HG03135 (cell line): ENCODE results near the gene HLA-DOB.
"Not testable (repeated sequence)": the region's sequence is repeated elsewhere in the genome, so short reads cannot be mapped to it uniquely, and the experiment has no call there.

Source experiments
- ATAC-seq: cut with Tn5 transposase; IDR thresholded peaks from one replicate; pipeline ENCODE4 v1.9.1; 2021; ENCODE audit warnings: mild to moderate bottlenecking, moderate library complexity; ENCODE audit not compliant: unreplicated experiment

HLA-DOB gene

DNA sequence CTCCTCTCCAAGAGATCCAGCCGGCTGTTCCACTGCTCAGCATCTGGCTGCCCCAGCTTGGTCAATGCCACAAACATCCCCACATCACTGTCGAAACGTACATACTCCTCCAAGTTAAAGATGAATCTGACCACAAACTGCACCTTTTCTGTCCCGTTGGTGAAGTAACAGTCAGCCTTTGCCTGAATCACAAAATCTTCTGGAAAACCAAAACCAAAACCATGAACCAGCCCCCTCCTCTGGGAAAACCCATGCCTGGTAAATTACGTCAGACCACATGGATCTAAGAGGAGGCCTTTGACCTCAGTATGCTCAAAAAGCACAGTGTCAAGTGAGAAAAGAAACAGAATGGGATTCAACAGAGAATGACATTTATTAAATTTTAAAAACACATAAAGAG, 1.7 kb downstream of the HLA-DOB start:
- ATAC-seq, result no peak

DNA sequence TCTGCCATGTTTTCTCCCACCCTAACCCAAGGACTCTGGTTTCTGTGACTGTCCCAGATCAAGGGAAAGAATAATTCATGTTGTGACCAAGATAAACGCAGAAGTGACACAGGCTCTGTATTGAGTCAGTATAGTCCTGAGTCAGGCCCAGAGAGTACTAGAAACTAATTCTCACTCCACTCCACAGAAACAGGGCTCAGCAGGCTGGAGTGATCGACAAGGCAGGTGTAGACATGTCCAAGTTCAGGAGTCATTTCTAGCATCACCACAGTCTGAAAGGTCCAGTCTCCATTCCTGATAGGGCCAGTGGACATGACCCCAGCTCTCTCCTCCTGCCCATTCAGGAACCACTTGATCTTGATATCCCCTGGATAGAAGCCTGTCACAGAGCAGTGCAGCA, 2.7 kb downstream of the HLA-DOB start:
- no peak for ATAC-seq

- ATAC-seq, result no peak
Measured at GRCh38 chr6:32809171-32809570, 7.6 kb downstream of the HLA-DOB start.

DNA sequence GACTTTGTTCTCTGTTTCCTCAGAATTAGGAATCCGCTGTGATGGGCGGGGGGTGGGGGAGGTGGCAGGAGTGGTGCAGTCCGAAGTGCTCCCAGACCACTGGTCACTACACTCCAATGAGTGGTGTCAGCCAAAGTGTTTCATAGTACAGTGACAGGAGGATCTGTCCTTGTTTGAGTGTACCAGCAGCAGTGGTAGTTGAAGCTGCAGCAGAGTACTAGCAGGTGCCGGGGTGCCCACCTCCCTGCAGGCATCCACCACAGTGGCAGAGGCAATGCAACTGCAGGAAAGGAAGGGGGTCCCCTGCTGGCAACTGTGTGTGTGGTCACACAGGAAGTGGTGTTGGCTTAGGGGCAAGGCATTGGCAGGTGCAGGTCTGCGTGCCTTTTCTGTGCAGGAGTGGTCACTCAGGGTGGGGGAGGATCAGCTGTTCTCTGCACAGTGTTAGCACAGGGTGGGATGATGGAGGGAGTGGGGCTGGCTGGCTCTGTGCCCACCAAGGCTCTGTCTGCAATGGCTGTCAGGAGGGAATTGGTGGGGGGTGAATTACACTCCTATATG, 9.7 kb downstream of the HLA-DOB start:
- ATAC-seq, result no peak

GRCh38 chr6:32805404-32805803, 11.4 kb downstream of the HLA-DOB start:
- ATAC-seq, result not testable (repeated sequence)

DNA sequence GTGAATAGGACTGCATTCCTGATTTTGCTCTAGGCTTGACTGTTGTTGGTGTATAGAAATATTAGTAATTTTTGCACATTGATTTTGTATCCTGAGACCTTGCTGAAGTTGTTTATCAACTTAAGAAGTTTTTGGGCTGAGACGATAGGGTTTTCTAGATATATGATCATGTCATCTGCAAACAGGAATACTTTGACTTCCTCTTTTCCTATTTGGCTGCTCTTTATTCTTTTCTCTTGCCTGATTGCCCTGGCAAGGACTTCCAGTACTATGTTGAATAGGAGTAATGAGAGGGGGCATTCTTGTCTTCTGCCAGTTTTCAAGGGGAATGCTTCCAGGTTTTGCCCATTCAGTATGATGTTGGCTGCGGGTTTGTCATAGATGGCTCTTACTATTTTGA, 13.4 kb downstream of the HLA-DOB start:
- ATAC-seq, result no peak

- no peak for ATAC-seq
Measured at GRCh38 chr6:32799740-32800139, 17.1 kb downstream of the HLA-DOB start.

GRCh38 chr6:32799168-32799567, 17.6 kb downstream of the HLA-DOB start:
- no peak for ATAC-seq

- ATAC-seq, result no peak
Measured at GRCh38 chr6:32796848-32797776, 19.7 kb downstream of the HLA-DOB start.

- ATAC-seq, result no peak
Measured at GRCh38 chr6:32794510-32794909, 22.3 kb downstream of the HLA-DOB start.

- no peak for ATAC-seq
Measured at GRCh38 chr6:32792901-32793435, 23.8 kb downstream of the HLA-DOB start.

DNA sequence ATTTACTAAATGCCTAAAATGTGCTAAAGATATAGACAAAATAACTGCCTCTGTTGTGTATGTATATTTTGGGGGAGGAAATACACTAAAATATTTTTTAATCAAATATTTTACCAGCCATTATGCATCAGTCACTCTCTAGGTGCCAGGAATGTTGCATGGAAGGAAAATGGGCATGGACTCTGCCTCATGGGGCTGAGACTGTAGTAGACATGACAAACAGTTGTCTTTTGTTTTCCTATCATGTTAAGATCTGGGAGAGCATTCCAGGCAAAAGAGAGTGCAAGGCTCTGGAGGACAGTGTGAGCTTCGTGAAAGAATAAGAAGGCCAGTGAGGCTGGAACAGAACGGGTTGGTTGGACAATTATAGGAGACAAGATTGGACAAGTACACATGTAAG, 26.5 kb downstream of the HLA-DOB start:
- ATAC-seq, result no peak

DNA sequence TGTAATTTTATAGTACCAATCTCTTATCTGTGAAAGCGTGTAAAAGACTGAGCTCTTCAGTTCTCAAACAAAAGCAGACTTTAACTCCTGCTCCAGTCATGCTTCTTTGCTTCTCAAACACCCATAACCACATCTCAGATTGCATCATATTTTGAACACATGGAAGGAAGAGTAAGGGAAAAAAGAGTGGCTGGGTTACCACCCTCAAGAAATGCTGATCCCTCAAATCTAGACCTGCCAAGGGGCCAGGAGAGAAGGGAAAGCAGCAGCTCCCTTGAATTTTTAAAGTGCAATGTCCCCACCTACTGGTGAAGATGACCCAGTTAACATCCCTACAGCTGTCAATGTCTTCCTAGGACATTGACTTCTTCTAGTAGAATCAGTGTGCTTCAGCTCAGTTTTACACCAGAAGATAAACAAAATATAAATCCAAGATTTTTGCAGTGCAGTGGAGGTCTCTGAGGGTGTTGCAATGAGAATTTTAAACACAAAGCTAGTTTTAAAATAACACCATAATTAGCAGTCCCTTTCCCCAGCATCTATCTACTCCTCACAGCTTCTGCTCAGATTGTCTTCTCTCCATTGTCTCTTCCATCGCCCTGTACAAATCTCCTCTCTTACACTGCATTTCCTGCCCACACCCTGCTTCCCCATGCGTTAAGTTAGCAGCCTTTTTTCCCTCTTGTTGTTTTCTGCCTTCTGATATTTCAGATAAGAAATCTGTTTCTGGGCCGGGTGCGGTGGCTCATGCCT, 30.8 kb downstream of the HLA-DOB start:
- ATAC-seq, result no peak

GRCh38 chr6:32782923-32783322, 33.9 kb downstream of the HLA-DOB start:
- not testable (repeated sequence) for ATAC-seq

GRCh38 chr6:32779036-32779435, 37.8 kb downstream of the HLA-DOB start:
- no peak for ATAC-seq

DNA sequence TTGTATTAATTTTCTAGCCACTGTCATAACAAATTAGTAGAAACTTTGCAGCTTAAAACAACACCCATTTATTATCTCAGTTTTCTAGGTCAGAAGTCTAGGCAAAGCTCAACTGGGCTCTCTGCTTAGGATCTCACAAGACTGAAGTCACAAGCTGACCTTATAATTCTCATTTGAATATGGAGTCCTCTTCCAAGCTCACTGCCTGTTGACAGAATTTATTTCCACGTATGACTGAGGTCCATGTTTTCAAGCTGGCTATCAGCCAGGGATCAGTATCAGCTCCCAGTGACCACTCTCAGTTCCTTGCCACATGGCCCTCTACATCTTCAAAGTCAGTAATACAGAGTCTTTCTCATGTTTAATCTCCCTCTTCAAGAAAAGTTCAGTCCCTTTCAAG, 41.7 kb downstream of the HLA-DOB start:
- no peak for ATAC-seq

- no peak for ATAC-seq
Measured at GRCh38 chr6:32774426-32774825, 42.4 kb downstream of the HLA-DOB start.

- no peak for ATAC-seq
Measured at GRCh38 chr6:32772656-32773055, 44.1 kb downstream of the HLA-DOB start.

GRCh38 chr6:32764048-32764447, 52.8 kb downstream of the HLA-DOB start:
- ATAC-seq, result no peak

DNA sequence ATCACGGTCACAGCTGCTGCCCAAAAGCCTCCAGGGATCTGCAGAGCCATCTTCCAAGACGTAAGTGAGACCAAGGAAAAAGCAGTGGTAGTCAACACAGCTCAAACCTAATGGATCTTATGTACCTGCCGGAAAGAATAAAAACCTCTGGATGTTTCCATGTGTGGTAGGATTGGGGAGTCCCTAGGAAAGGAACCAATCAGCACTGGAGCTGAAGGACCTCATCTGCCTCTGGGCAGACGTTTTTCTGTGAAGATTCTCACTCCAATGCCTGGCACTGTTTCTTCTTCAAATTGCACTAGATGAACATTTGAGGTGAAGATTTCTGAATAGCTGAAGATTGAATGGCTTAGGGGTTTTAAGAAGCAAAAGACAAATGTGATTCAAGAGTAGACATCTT, 53.4 kb downstream of the HLA-DOB start, which contains the start of gene HLA-DQB2:
HLA-DQB2 (minus strand) TSS at position 112 of the 400 bp plus-strand sequence; CDS start at position 50, 62 bp downstream.
- ATAC-seq, result no peak
